ENCODE measurements around the gene PCMT1. TPM values are rescaled to one million over a fixed set of nuclear protein-coding genes. Genes with fewer than 3 reads are reported as not detected.
A peak's percentile ranks its signal among the peaks of the same experiment; 100 is the strongest.

PCMT1 gene
- total RNA-seq, 1 experiment from 2014 or later, result 90.7 TPM

GRCh38 chr6:149717588-149718458 is 31.7 kb upstream of the PCMT1 start, which contains the start of gene LATS1 (continued):
- TF ChIP-seq, protein P1, sequence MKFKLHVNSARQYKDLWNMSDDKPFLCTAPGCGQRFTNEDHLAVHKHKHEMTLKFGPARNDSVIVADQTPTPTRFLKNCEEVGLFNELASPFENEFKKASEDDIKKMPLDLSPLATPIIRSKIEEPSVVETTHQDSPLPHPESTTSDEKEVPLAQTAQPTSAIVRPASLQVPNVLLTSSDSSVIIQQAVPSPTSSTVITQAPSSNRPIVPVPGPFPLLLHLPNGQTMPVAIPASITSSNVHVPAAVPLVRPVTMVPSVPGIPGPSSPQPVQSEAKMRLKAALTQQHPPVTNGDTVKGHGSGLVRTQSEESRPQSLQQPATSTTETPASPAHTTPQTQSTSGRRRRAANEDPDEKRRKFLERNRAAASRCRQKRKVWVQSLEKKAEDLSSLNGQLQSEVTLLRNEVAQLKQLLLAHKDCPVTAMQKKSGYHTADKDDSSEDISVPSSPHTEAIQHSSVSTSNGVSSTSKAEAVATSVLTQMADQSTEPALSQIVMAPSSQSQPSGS (CRISPR knock-in tag; IDR thresholded peaks at IDR 0.05; ENCODE audit: borderline replicate concordance, low read depth), result no peak
- TF ChIP-seq FOXP4 (CRISPR knock-in tag; IDR thresholded peaks at IDR 0.05) (peak; percentile 27), PRRX2 (CRISPR knock-in tag; IDR thresholded peaks at IDR 0.05) (0 out of 2 replicates have a peak, but pooled peaks have one; percentile 26), NFE2L1 (CRISPR knock-in tag; IDR thresholded peaks at IDR 0.05) (peak; percentile 58; the same call in 1 of the 2 replicates), TEAD4 (CRISPR knock-in tag; IDR thresholded peaks at IDR 0.05) (peak; percentile 46; the same call in 1 of the 2 replicates), JUN (CRISPR knock-in tag; IDR thresholded peaks at IDR 0.05) (no peak; the same call in 1 of the 2 replicates), AR (CRISPR knock-in tag; IDR thresholded peaks at IDR 0.05) (no peak), ZNF532 (CRISPR knock-in tag; IDR thresholded peaks at IDR 0.05; ENCODE audit: borderline replicate concordance) (no peak), NFATC4 (CRISPR knock-in tag; IDR thresholded peaks at IDR 0.05) (no peak), ATF1 (CRISPR knock-in tag; IDR thresholded peaks at IDR 0.05) (peak; percentile 87), JAZF1 (CRISPR knock-in tag; IDR thresholded peaks at IDR 0.05) (no peak), ZNF396 (CRISPR knock-in tag; IDR thresholded peaks at IDR 0.05; ENCODE audit: borderline replicate concordance) (no peak), NR1H2 (CRISPR knock-in tag; IDR thresholded peaks at IDR 0.05) (no peak), CTCF (IDR thresholded peaks at IDR 0.05) (no peak)
- TF ChIP-seq, protein P2, sequence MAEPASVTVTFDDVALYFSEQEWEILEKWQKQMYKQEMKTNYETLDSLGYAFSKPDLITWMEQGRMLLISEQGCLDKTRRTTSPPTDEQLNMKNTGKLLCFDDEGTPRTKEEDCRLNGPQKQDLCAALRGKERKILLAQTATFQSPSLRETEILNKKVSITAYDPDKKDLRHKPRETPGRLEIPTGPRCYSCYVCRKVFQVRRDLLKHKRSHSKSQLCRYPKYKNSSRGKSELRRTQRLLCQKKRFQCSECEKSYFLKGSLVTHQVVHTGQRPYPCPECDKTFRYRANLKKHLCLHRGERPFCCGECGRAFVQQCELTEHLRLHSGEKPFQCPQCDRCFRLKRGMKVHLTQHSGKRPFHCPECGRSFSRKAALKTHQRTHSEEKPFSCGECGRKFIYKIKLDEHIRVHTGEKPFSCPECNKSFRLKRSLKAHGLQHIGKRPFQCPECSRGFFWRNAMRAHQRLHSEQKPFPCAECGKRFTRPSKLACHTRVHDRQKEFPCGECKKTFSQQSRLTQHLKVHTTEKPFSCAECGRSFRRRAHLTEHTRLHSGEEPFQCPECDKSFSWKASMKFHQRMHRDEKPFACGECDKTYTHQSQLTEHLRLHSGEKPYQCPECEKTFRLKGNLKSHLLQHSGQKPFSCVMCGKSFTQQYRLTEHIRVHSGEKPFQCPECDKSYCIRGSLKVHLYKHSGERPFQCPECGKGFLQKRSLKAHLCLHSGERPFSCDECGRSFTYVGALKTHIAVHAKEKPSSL (CRISPR knock-in tag; conservative IDR thresholded peaks at IDR 0.05), result no peak
- TF ChIP-seq, protein P3, sequence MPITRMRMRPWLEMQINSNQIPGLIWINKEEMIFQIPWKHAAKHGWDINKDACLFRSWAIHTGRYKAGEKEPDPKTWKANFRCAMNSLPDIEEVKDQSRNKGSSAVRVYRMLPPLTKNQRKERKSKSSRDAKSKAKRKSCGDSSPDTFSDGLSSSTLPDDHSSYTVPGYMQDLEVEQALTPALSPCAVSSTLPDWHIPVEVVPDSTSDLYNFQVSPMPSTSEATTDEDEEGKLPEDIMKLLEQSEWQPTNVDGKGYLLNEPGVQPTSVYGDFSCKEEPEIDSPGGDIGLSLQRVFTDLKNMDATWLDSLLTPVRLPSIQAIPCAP (CRISPR knock-in tag; IDR thresholded peaks at IDR 0.05), result peak; percentile 30; the same call in 1 of the 2 replicates
- TF ChIP-seq, protein P4, sequence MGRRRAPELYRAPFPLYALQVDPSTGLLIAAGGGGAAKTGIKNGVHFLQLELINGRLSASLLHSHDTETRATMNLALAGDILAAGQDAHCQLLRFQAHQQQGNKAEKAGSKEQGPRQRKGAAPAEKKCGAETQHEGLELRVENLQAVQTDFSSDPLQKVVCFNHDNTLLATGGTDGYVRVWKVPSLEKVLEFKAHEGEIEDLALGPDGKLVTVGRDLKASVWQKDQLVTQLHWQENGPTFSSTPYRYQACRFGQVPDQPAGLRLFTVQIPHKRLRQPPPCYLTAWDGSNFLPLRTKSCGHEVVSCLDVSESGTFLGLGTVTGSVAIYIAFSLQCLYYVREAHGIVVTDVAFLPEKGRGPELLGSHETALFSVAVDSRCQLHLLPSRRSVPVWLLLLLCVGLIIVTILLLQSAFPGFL (CRISPR knock-in tag; IDR thresholded peaks at IDR 0.05; ENCODE audit: borderline replicate concordance), result peak; percentile 78; the same call in 1 of the 2 replicates
- TF ChIP-seq, protein P5, sequence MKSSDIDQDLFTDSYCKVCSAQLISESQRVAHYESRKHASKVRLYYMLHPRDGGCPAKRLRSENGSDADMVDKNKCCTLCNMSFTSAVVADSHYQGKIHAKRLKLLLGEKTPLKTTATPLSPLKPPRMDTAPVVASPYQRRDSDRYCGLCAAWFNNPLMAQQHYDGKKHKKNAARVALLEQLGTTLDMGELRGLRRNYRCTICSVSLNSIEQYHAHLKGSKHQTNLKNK (CRISPR knock-in tag; IDR thresholded peaks at IDR 0.05), result no peak

Measured in WTC11 (cell line).